Measurements from ENCODE around the gene RNF138.
"Not testable (repeated sequence)": the region's sequence is repeated elsewhere in the genome, so short reads cannot be mapped to it uniquely, and the experiment has no call there.

Gene RNF138

GRCh38 chr18:32091724-32092421, at the start of gene RNF138:
RNF138 (plus strand) TSS chr18:32091874; CDS start chr18:32092777, 903 bp downstream.
- DNase-seq = peak; percentile 95

- no peak for DNase-seq
Observed at GRCh38 chr18:32042337-32042736, 49.3 kb upstream of the RNF138 start.

GRCh38 chr18:32048507-32049091, 43.1 kb upstream of the RNF138 start:
- DNase-seq = no peak

- DNase-seq = no peak
Observed at GRCh38 chr18:32049393-32050171, 42.1 kb upstream of the RNF138 start.

- no peak for DNase-seq
Observed at GRCh38 chr18:32056613-32057358, 34.9 kb upstream of the RNF138 start.

- DNase-seq = no peak
Observed at GRCh38 chr18:32057624-32058165, 34.0 kb upstream of the RNF138 start.

GRCh38 chr18:32060026-32060425, 31.6 kb upstream of the RNF138 start:
- no peak for DNase-seq

GRCh38 chr18:32067375-32068167, 24.1 kb upstream of the RNF138 start:
- no peak for DNase-seq

GRCh38 chr18:32072321-32072720, 19.4 kb upstream of the RNF138 start:
- no peak for DNase-seq

- DNase-seq = no peak
Observed at GRCh38 chr18:32074206-32074605, 17.5 kb upstream of the RNF138 start.

- no peak for DNase-seq
Observed at GRCh38 chr18:32078845-32079244, 12.8 kb upstream of the RNF138 start.

- DNase-seq = no peak
Observed at GRCh38 chr18:32081881-32082280, 9.8 kb upstream of the RNF138 start.

- DNase-seq = no peak
Observed at GRCh38 chr18:32083781-32084180, 7.9 kb upstream of the RNF138 start.

- DNase-seq = no peak
Observed at GRCh38 chr18:32086881-32087280, 4.8 kb upstream of the RNF138 start.

GRCh38 chr18:32090831-32091230, 843 bp upstream of the RNF138 start:
- DNase-seq = not testable (repeated sequence)

GRCh38 chr18:32091325-32091723, 350 bp upstream of the RNF138 start:
- no peak for DNase-seq

- DNase-seq = peak; percentile 97
Observed at GRCh38 chr18:32092422-32093101, 888 bp downstream of the RNF138 start.

GRCh38 chr18:32093102-32093511, 1.4 kb downstream of the RNF138 start:
- peak; percentile 78 for DNase-seq

GRCh38 chr18:32093523-32093922, 1.8 kb downstream of the RNF138 start:
- DNase-seq = no peak

- no peak for DNase-seq
Observed at GRCh38 chr18:32095192-32095899, 3.7 kb downstream of the RNF138 start.

GRCh38 chr18:32095900-32096229, 4.2 kb downstream of the RNF138 start:
- DNase-seq = no peak
